Measurements from ENCODE around the gene TPH1. TPM values are rescaled to one million over a fixed set of nuclear protein-coding genes. Genes with fewer than 3 reads are reported as not detected.

Gene TPH1
- 0.40 TPM for polyA plus RNA-seq (2012; ENCODE audit: missing spikeins)

DNA sequence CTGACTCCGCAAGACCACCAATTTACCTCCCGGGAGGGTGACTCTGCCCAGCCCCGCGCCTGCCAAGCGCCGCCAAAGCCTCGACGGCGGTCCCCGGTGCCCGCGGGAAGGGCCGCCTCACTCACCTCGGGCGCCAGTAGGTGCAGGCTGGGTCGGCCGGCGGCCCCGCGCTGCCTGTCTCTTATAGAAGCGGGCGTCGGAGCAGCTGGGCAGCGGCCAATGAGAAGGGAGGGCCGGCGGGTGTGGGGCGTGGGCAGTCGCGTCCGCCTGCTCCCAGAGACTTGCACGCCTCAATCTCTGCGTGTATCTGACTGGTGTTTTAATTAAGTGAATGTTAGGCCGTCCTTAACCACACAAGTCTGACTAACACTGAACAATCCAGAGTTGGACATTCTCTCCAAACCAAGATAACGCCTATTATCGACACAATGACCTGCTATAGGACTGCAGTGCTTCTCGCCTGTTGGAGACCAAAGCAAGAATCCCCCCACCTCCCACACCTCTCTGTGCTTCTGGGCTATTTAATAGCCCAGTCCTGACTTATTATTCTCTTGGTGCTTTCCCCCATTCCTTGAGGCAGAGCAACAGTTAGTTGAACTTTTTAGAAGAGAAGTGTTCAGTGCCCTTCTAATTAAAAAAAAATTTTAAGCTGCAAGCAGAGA lies at the start of gene TPH1:
Gene TPH1 (minus strand): TSS at position 154 of the 662 bp plus-strand sequence. CDS start 5,507 bp downstream, outside the sequence.
- FAIRE-seq: no peak
- TF ChIP-seq POLR2A (IDR thresholded peaks at IDR 0.05; ENCODE audit: low read depth, low read length) (no peak), TAF1 (IDR thresholded peaks at IDR 0.05; ENCODE audit: borderline replicate concordance, low read depth, low read length) (no peak), POLR2AphosphoS5 (IDR thresholded peaks at IDR 0.05; ENCODE audit: low read depth, low read length) (no peak)
- no peak for DNase-seq (ENCODE audit: insufficient read length)

DNA sequence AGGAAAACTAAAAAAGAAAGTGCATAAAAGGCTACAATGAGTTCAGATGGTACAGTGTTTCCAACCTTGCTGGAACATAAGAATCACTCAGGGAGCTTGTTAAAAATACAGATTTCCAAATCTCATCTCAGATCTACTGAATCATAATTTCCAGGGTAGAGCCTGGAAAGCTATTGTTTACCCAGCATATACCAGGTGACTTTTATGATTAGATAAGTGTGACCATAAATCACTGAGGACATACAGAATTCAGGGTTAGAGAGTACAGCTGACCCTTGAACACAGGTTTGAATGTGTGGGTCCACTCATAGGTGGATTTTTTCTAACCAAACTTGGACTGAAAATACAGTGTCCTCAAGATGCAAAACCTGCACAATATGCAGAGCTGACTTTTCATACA lies 47.9 kb upstream of the TPH1 start:
- TF ChIP-seq POLR2AphosphoS5 (IDR thresholded peaks at IDR 0.05; ENCODE audit: low read depth, low read length): no peak
- DNase-seq (ENCODE audit: insufficient read length) (no peak), FAIRE-seq (peak; percentile 50)

- DNase-seq (ENCODE audit: insufficient read length): no peak
- TF ChIP-seq POLR2AphosphoS5 (IDR thresholded peaks at IDR 0.05; ENCODE audit: low read depth, low read length) (no peak), POLR2A (IDR thresholded peaks at IDR 0.05; ENCODE audit: low read depth, low read length) (no peak)
- FAIRE-seq: no peak
Observed at GRCh38 chr11:18091731-18092130, 45.7 kb upstream of the TPH1 start.

DNA sequence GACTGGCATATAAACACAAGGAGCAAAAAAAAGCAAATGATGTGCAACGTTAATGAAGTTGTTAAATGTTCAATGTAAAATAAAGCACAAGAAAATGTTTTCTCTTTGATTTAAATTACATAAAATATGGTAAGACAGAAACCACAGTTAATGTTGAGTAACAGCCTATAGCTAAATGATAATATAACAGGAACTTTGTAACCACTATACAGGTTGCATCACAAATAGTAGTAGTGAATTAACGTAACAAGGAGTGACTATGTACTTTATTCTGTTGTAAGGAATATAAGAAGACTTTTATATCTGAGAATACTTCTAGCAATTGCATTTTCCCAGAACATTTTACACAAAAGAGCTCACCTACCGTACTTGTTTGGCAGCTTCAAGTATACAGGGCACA lies 42.9 kb upstream of the TPH1 start:
- FAIRE-seq: no peak
- DNase-seq (ENCODE audit: insufficient read length): no peak
- TF ChIP-seq POLR2AphosphoS5 (IDR thresholded peaks at IDR 0.05; ENCODE audit: low read depth, low read length): no peak
- TF ChIP-seq TAF1 (IDR thresholded peaks at IDR 0.05; ENCODE audit: borderline replicate concordance, low read depth, low read length): no peak
- no peak for TF ChIP-seq POLR2A (IDR thresholded peaks at IDR 0.05; ENCODE audit: low read depth, low read length)

DNA sequence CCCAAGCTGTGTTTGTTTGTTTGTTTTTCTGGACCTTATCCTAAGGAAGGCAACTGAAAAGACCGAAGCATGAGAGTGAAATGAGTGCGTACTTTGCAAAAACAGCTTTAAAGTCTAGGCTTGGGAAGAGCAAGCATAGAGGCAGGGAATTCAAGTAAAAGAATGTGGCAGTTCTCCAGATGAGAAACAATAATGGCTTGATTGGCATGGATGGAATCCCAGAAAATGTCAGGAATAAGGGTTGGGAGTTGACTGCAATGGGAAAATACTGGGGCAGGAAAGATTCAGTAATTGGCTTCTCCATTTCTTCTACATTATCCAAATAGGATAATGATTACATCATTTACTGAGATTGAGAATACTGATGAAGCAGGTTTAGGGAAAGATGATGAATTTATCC lies 42.3 kb upstream of the TPH1 start:
- no peak for TF ChIP-seq TAF1 (IDR thresholded peaks at IDR 0.05; ENCODE audit: borderline replicate concordance, low read depth, low read length)
- TF ChIP-seq POLR2A (IDR thresholded peaks at IDR 0.05; ENCODE audit: low read depth, low read length): no peak
- TF ChIP-seq POLR2AphosphoS5 (IDR thresholded peaks at IDR 0.05; ENCODE audit: low read depth, low read length): no peak
- DNase-seq (ENCODE audit: insufficient read length) (no peak), FAIRE-seq (no peak)

DNA sequence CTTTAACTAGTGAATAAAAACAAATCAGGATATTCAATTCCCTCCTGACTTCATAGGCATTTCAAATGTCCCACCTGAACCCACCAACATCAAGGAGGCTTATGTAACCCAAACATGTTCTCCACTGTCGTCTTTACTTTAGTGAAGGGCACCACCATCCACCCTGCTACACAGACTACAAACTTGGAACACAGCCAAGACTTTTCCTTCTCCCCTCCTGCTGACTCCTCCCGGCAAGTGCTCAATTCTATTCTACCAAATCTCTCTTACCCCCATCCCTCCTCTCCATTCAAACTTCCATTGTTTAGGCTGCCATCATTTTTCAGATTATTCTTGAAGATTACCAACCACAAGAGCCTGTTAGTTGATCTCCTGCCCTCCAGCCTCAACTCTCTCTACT lies 35.5 kb upstream of the TPH1 start:
- DNase-seq (ENCODE audit: insufficient read length) (no peak), FAIRE-seq (no peak)
- TF ChIP-seq POLR2A (IDR thresholded peaks at IDR 0.05; ENCODE audit: low read depth, low read length) (no peak), POLR2AphosphoS5 (IDR thresholded peaks at IDR 0.05; ENCODE audit: low read depth, low read length) (no peak), TAF1 (IDR thresholded peaks at IDR 0.05; ENCODE audit: borderline replicate concordance, low read depth, low read length) (no peak)

DNA sequence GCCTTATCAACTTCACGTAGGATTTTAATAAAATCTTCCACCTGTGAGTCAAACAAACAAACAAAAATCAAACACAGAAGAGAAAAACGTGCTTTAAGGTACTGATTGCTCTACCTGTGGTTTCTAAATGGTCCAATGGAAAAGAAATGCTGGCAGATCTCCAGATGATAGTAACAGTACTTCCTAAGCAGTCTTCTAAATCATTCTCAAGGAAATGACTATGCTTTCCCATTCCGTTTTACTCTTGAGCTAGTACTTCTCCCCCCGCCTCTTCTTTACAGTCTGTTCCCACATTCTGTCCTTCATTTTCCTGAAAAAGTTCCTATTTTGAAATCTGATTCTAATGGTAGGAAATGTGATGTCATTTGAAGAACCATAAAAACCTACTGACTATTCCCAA lies 34.4 kb upstream of the TPH1 start:
- TF ChIP-seq POLR2A (IDR thresholded peaks at IDR 0.05; ENCODE audit: low read depth, low read length) (no peak), TAF1 (IDR thresholded peaks at IDR 0.05; ENCODE audit: borderline replicate concordance, low read depth, low read length) (no peak), POLR2AphosphoS5 (IDR thresholded peaks at IDR 0.05; ENCODE audit: low read depth, low read length) (no peak)
- FAIRE-seq (no peak), DNase-seq (ENCODE audit: insufficient read length) (no peak)

DNA sequence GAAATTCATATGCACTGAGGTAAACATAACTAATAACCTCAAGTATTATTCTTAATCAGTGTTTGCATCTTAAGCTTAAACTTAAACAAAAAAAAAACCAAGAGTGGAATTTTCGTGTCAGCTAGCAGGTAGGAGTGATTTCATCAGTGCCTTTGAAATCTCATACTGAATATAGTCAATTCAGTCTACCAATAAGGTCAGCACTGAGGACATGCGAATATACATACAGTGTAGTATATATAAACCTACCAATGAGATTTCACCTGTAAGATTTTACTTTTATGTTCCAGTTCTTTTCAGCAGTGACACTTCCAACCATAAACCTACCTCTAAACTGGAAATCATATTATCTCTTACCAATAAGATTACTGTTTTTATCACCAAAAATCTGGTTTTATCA lies 32.8 kb upstream of the TPH1 start:
- FAIRE-seq: no peak
- TF ChIP-seq TAF1 (IDR thresholded peaks at IDR 0.05; ENCODE audit: borderline replicate concordance, low read depth, low read length) (no peak), POLR2AphosphoS5 (IDR thresholded peaks at IDR 0.05; ENCODE audit: low read depth, low read length) (no peak), POLR2A (IDR thresholded peaks at IDR 0.05; ENCODE audit: low read depth, low read length) (no peak)
- no peak for DNase-seq (ENCODE audit: insufficient read length)

DNA sequence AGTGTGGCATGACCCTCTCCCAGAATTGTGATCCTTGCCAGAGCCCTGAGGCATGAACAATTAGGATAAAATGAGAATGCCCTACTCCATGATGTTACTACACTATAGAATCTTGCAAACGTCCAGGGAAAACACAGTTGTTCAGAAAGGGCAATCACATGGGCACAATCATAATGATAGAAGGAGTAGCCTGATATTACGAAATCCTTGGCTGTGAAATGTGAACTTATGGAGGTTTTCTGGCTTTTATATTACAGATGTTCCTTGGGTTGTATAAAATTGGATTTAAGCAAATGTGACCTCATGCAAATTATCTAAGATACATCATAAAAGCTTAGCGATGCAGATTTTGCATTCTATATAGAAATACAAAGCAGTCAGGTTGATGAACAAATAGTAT lies 29.4 kb upstream of the TPH1 start:
- FAIRE-seq: no peak
- TF ChIP-seq POLR2AphosphoS5 (IDR thresholded peaks at IDR 0.05; ENCODE audit: low read depth, low read length) (no peak), TAF1 (IDR thresholded peaks at IDR 0.05; ENCODE audit: borderline replicate concordance, low read depth, low read length) (no peak), POLR2A (IDR thresholded peaks at IDR 0.05; ENCODE audit: low read depth, low read length) (no peak)
- no peak for DNase-seq (ENCODE audit: insufficient read length)

GRCh38 chr11:18071098-18071705 lies 25.1 kb upstream of the TPH1 start:
- TF ChIP-seq POLR2AphosphoS5 (IDR thresholded peaks at IDR 0.05; ENCODE audit: low read depth, low read length) (no peak), POLR2A (IDR thresholded peaks at IDR 0.05; ENCODE audit: low read depth, low read length) (no peak), TAF1 (IDR thresholded peaks at IDR 0.05; ENCODE audit: borderline replicate concordance, low read depth, low read length) (no peak)
- FAIRE-seq: no peak
- DNase-seq (ENCODE audit: insufficient read length): no peak

- no peak for DNase-seq (ENCODE audit: insufficient read length)
- no peak for FAIRE-seq
- TF ChIP-seq POLR2AphosphoS5 (IDR thresholded peaks at IDR 0.05; ENCODE audit: low read depth, low read length) (no peak), TAF1 (IDR thresholded peaks at IDR 0.05; ENCODE audit: borderline replicate concordance, low read depth, low read length) (no peak), POLR2A (IDR thresholded peaks at IDR 0.05; ENCODE audit: low read depth, low read length) (no peak)
Observed at GRCh38 chr11:18067372-18067771, 21.3 kb upstream of the TPH1 start.

DNA sequence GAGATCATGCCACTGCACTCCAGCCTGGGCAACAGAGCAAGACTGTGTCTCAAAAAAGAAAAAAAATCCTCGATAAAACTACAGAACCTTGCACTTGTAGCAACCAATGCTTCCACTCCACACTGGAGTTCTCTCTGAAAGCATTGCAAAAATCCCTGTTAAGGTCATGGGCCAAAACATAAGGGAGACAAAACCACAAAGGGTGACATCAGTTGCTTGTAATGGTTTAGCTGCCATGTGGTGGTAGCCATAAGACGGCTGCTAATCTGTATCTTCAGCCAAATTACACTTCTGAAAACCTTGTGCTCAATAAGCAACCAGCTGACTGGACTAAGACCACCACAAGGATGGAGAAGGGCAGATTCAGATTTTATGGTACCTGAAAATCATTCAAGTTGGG lies 20.6 kb upstream of the TPH1 start:
- DNase-seq (ENCODE audit: insufficient read length): no peak
- no peak for FAIRE-seq
- no peak for TF ChIP-seq POLR2AphosphoS5 (IDR thresholded peaks at IDR 0.05; ENCODE audit: low read depth, low read length)
- TF ChIP-seq POLR2A (IDR thresholded peaks at IDR 0.05; ENCODE audit: low read depth, low read length): no peak
- no peak for TF ChIP-seq TAF1 (IDR thresholded peaks at IDR 0.05; ENCODE audit: borderline replicate concordance, low read depth, low read length)

All from GM12892 (cell line).